HG02884 (cell line): ENCODE data around the gene BRD7.

Experiments
- ATAC-seq: cut with Tn5 transposase; IDR thresholded peaks from one replicate; pipeline ENCODE4 v1.9.1; 2021; ENCODE audit warnings: mild to moderate bottlenecking, moderate library complexity; ENCODE audit not compliant: unreplicated experiment

Gene BRD7

DNA sequence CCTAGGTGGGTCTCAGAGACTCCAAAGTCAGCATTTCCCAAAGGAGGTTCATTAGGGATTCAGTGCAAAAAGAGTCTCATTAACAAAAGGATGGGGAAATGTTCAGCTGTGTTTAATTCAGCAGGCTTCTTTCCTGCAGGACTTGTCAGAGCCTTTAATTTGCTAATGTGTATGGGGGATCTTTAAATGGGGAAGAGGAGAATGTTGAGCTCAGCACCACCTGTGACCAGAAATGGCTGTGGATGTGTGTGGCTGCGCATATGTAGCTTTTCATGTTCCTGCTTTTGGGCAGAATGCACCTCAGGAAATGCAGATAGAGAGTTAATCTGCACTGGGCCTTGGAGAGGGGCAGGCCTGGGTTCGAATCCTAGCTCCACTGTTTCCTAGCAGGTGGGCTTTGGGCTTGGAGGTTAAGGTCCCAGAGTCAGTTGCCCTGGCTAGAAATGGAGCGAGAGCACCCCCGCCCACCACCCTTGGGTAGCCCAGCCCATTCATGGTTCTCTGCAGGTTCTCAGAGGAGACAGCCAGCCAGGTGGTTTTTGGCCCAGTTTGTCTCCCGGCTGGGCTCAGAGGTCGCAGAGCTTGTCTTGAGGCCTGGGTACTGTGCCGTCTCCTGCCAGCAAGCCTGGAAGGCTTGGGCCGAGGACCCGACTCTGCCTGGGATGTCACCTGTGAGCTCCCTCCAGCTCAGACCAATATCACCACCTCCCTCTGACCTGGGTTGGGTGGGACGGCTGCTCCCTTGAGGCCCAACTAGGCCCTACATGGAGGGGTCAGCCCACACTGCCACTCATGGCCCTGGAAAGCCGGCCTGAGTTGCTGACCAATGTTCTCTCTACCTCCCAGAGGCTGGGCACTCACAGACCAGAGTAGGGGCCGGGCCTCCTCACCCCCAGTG lies 93.1 kb downstream of the BRD7 start:
- no peak for ATAC-seq

DNA sequence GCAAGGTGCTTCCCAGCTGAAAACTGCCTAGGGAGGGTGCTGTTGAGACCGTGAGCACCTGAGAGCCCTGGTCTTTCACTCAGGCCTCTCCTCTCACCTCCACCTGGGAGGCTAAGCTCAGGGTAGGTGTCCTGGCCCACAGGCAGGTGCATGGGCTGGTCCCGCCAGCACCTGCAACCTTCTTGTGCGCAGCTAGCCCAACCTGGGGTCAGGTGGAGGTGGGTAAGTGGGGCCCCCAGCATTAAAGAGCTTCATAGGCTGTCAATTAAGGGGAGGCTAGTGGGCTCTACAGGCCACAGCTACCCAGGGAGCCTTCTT lies 93.7 kb downstream of the BRD7 start:
- no peak for ATAC-seq

DNA sequence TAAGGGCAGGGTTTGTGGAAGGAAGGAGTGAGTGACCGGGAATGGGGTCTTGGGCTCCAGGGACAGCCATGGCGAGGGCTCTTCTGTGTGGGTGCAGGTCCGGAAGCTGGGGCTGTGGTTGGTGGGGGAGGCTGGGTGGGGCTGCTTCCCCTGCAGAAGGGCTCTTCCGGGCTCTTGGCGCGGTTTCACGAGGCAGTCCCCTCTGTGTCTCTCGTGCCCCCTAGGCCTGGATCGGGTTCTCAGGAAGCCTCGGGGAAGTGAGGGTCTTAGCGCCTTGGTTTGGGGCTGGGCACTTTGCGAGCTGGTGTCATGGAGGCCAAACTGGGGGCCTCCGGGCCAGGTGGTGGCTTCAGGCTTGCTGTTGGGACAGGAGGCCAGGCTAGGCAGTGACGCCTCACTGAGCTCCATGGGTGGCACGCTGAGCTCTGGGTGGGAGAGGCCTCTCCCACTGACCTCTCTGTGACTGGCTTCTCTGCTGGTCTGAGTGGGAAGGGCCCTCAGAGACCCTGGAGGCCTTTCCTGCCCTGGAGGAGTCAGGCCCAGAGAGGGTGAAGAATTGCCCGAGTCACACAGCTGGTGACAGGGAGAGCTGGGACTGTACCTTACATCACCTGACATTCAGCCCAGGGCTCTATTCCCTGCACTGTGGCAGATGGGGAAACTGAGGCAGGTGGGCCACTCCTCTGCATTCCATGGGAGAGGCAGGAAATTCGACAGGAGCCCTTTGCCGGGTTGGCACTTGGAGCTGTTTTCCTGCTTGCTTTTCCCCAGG lies 94.3 kb downstream of the BRD7 start:
- peak; percentile 42 for ATAC-seq

DNA sequence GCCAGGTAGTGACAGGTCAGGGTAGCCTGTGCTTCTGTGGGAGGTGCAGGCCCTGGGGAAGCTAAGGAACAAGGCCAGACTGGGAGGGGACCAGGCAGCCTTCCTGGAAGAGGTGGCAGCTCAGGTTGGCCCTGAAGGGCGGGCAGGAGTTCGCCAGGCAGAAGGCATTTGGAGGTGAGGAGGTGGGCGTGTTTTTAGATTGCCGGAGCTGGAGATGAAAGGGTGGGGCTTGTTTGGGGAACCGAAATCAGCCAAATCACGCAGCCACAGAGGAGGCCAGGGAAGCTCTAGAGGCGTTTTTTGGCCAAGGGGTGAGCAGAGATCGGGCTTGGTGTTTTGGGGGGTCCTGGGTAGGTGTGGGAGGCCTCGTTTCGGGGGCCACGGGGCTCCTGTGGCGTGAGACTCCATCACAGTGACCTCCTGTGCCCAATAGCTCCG lies 94.9 kb downstream of the BRD7 start:
- ATAC-seq = peak; percentile 63

DNA sequence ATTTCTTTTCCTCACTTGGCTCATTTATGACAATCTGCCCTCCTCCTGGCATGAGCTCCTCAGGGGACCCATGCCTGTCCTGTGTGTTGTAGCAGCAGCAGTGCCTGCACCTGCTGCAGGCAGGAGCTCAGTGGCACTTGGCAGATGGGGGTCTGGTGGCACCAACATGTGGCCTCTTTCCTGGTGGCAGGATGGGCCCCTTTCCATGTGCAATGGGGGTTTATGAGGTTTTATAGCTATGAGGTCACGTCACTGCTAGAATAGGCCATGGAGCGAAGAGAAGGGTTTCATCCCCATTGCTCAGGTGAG lies 95.5 kb downstream of the BRD7 start:
- ATAC-seq = no peak

DNA sequence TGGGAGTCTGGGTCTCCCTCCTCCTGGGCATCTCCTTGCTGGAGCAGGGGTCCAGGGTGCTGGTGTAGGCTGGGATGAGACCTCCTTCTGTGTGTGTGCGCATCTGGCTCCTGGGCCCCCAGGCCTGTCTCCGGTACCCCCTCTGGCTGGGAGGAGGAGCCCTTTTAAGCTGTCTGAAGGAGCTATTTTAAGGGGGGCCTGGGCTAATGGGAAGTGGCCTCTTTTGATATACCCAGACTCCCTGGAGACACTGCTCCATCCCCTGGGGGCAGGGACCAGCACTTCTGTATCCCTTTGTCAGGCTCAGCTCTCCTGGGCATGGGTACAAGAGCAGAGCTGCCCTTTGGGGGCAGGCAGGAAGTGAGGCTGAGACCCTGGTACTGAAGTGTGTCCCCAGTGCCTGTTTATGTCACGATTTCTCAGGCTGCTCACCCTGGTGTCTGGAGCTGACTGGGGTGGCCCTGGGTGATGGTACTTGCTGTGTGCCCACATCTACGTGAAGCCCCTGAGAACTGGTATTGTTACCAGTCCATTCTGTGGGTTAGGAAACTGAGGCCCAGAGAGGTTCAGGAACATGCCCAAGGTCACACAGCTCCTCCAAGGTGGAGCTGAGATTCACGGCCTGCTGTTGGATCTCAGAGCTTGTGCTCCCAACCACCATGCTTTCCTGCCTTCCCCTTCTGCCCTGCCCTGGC lies 96.0 kb downstream of the BRD7 start:
- no peak for ATAC-seq

DNA sequence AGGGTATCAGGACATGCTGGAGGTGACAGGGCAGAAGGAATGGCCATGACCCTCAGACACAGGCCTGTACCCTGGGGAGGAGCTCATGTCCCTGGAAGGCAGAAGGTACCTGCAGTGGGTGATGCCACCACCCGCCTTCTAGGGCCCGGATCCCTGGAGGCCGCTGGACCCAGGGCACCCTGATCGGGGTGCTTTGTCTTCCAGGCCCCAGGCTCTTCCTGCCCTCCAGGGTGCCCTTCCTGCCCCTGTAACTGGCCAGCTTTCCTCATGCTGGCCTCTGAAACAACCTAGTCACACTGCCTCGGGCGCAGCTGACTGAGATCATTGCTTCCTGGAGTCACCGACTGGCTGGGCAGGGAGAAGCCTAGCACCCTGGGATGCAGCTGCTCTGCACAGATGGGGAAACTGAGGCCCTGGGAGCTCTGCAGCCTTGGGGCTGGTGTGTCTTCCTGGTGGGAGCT lies 96.6 kb downstream of the BRD7 start:
- ATAC-seq = no peak

DNA sequence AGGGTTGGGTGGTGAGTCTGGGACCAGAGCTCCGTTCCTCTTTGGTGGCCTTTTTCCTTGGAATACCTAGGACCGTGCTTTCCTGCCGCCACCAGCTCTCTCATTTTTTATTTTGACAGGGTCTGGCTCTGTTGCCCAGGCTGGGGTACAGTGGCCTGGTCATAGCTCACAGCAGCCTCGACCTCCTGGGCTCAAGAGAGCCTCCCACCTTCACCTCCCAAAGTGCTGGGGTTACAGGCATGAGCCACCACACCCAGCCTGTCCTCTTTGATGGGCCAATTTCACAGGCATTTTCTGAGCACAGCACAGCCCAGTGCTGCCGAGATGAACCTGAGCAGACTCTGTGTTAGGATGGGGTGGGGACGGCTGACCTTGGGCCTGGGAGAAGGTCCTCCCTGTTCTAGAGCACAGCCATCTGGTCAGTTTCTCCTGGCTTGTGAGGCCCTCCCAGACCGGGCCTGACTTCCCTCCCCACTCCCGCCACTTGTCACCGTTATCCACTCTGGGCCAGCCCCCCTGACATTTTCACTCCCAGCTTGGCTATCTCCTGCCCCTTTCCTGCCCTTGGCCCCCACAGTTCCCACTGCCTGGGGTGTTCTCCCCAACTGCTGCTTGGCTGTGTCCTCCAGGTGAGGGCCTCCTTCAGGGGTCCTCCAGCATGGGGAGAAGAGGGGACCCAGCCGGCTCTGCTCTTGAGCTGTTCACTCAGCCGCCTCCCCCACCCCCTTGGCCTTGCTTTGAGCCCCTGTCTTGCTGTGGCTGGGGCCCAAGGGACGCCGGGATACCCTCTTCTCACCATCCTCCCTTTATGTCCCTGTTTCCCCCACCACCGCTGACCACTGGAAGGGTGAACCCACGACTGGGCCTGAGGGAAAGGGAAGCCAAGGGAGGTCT lies 97.4 kb downstream of the BRD7 start:
- ATAC-seq = no peak

DNA sequence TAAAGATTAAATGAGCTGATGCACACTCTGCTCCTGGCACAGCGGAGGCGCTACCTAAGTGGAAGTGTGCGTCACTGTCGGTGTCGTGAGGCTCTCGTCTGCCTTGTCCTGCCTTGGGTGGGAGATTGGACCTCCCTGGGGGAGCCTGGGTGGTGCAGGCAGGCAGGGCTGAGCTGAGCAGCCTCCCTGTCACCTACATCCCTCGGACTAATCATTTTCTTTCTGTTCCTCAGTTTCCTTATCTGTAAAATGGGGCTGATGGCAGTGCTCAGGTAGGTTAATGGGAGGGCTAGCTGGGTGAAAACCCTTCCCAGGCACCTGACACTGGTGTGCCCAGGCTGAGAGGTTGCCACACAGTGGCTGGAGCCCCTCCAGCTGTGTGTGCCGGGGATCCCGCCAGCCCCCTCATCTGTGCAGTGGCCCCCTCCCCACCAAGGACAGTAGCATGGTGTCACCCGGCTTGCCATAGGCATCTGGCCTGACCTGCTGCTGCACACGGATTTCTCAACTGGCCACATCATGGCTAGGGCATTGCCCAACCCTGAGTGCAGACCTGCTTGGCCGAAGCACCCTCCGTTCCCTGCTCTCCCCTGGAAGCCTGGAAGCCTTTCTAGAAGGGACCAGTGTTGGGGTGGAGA lies 98.2 kb downstream of the BRD7 start:
- ATAC-seq = no peak

DNA sequence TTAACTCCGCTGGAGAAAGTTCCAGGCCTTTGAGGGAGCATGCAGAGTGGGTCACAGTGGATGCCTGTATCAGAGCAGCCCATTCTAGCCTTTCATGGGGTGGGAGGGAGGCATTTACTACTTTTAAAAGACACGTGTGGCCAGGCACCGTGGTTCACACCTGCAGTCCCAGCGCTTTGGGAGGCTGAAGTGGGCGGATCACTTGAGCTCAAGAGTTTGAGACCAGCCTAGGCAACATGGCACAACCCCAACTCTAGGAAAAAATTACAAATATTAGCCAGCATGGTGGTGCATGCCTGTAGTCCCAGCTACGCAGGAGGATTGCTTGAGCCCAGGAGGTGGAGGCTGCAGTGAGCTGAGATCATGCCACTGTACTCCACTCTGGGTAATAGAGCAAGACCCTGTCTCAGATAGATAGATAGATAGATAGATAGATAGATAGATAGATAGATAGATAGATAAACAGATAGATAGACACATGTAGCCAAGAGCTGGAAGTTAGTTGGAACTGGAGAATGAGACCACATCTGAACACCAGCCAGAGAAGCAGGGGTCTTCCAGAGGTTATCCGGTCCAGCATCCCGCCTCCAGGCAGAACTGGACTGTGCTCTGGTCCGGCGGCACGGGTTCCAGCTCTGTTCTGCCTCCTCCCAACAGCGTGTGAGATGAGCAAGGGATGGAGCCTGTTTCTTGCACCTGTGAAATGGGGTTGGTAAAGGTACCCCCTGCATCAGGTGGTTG lies 98.8 kb downstream of the BRD7 start:
- no peak for ATAC-seq

DNA sequence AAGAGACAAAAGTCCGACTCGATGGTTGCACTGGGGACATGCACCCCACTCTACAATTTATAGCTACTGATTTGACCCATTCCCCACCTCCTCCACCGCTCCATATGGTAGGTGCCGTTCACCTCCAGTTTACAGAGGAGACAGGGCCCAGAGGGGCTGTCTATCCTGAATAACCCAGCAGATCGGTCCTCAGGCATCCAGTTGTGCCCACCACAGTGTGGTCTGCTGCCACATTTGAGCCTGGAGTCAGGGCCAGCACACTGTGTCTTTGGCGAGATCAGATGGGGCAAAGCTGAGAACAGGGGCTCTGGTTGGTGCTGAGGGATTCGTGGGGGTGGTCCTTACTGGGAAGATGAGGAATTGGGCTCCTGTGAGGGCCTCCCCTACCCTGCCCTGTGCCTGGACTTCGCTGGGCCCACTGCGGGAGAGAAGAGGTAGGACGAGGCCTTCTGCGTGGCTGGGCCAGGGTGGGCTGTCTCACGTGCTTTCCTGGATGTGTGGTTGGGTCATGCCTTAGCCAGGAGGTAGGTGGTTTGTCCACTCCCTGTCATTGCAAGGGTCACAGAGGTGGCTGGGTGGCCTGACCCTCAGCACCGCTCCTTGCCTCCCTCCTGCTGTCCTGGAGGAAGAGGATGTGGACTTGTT lies 99.6 kb downstream of the BRD7 start:
- ATAC-seq = no peak

DNA sequence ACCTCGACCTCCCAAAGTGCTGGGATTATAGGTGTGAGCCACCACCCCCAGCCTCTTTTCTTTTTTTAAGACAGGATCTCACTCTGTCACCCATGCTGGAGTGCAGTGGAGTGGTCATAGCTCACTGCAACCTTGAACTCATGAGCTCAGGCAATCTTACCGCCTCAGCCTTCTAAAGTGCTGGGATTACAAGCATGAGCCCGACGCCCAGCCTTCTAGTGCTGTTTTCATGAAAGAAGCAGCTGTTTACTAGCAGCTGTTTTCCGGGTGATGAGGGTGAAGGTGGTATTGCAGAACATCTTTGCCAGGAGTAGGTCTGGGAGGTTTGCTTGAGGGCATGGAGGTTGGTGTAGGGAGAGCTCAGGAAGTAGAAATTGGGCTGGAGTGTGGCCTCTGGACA lies 100.4 kb downstream of the BRD7 start:
- ATAC-seq = no peak

DNA sequence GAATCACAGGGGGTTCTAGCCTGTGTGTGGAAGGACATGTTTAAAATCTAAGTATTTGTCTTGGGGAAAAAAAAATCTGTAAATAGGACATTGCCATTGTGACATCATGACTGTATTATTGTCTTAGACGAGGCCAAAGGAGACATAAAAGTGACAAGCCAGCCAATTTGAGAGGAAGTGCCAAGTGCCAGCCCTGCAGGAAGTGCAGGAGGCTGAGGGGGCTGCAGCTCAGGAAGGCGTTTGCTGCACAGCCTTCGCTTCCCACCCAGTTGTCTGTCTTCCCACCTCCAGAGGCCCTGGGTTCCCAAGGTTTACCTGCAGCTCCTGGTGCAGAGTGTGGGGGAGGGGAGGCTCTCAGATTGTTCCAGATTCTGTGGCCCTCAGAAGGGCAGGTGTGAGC lies 101.1 kb downstream of the BRD7 start:
- no peak for ATAC-seq

DNA sequence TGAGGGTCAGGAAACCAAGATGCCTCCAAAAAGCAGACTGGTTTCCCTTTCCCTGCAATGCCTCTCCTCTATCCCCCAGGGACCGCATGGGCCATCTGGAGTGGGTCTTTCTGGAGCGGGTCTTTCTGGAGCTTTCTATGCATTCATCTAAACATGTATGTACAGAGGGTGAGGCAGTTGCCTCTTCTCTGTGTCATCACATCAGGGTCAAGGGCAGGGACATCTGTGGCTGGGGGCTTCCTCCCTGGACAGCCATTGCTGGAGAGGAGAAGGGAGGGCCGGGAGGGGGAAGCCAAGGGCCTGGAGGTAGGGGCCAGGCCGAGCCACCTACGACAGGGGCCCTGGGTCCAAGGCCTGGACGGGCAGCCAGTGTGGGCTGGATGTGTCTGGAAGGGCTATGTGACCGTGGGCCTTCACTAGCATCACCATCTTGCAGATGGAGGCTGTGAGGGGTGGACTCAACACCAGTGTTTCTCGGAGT lies 101.6 kb downstream of the BRD7 start:
- ATAC-seq = no peak

DNA sequence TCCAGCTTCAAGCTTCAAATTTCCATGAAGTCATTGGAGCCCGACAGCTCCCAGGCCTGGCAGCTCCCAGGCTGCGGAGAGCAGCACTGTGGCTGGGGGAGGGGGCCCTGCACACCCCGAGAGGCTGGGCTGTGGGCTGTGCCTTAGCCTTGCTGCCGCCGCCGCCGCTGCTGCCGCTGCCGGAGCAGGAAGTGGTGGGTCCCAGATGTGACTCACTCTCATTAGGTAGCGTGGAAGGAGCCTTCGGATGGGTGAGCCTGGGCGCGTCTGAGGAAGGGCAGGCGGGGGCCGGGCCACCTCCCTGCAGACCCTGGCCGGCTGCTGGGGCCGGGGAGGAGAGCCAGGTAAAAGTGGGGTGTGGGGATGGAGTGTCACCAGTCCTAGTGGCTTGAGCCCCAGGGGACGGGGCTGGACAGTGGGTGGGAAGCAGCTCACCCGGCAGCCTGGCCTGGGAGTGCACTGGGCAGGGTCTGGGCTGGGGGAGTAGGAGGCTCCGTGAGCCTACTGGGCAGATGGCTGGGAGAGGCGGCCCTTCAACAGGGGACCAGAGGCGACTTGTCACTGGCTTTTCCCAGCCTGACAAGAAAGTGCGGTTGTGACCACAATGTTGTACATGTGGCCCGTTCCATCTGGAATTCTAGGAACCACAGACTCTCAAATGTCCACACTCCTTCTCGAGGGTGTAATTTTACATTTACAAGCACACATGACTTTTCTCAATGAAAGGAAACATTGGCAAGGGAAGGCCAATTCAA lies 102.3 kb downstream of the BRD7 start, which contains the start of gene ADCY7:
Gene ADCY7, plus strand, starts transcription at position 215 of the 755 bp plus-strand sequence. CDS start 21,629 bp downstream, outside the sequence.
- peak; percentile 78 for ATAC-seq
